OCI-LY3 (cell line): ENCODE measurements around the gene VPS72.
"Not testable (repeated sequence)": the region's sequence is repeated elsewhere in the genome, so short reads cannot be mapped to it uniquely, and the experiment has no call there.

Source experiments
- EZH2phosphoT487 ChIP-seq: fragments of 200-600 bp; shearing (Covaris generic); IDR thresholded peaks from 2 replicates; pipeline ENCODE4 v1.6.1; 2018; ENCODE audit warnings: antibody characterized with exemption, mixed run types, low read depth
- TF ChIP-seq, protein P1 (sequence below): fragments of 200-600, 300-600 bp; sonication (generic); IDR thresholded peaks from 2 replicates; pipeline ENCODE4 v1.5.1; 2014; ENCODE audit warnings: antibody characterized with exemption, low read length, low read depth

DNA sequence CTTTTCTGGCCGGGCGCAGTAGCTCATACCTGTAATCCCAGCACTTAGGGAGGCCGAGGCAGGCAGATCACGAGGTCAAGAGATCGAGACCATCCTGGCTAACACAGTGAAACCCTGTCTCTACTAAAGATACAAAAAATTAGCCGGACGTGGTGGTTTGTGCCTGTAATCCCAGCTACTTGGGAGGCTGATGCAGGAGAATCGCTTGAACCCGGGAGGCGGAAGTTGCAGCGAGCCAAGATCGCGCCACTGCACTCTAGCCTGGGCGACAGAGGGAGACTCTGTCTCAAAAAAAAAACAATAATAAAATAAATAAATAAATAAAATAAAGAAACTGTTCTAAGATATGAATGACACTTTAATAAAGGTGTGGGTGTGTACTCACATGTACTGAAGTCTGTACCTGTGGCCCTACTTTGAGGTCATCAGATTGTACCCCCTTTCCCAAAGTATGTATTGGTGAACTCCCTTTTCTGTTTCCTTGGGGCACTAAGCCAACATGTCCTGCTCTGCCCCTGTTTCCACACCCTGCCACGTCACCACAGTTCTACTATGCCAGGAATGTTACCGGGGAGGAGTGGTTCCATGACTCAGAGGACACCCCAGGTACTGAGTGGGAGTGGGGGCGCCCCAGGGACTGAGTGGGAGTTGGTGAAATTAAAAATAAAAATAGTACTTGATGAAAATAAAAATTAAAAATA, 5.0 kb upstream of the VPS72 start:
- TF ChIP-seq, protein P1, sequence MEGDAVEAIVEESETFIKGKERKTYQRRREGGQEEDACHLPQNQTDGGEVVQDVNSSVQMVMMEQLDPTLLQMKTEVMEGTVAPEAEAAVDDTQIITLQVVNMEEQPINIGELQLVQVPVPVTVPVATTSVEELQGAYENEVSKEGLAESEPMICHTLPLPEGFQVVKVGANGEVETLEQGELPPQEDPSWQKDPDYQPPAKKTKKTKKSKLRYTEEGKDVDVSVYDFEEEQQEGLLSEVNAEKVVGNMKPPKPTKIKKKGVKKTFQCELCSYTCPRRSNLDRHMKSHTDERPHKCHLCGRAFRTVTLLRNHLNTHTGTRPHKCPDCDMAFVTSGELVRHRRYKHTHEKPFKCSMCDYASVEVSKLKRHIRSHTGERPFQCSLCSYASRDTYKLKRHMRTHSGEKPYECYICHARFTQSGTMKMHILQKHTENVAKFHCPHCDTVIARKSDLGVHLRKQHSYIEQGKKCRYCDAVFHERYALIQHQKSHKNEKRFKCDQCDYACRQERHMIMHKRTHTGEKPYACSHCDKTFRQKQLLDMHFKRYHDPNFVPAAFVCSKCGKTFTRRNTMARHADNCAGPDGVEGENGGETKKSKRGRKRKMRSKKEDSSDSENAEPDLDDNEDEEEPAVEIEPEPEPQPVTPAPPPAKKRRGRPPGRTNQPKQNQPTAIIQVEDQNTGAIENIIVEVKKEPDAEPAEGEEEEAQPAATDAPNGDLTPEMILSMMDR, result not testable (repeated sequence)
- TF ChIP-seq EZH2phosphoT487, result not testable (repeated sequence)
